HEK293 (cell line): ENCODE data around the gene COL18A1.

ENCODE experiments used
- CTCF ChIA-PET: fragments of 350-600 bp; formaldehyde crosslinking; extraction: SDS; loops from one replicate; lab custom pipeline; 2021; ENCODE audit warnings: antibody characterized with exemption; lab: Yijun Ruan, JAX
- POLR2A ChIA-PET: fragments of 300-600 bp; formaldehyde crosslinking; extraction: SDS; loops from one replicate; lab custom pipeline; 2020; ENCODE audit warnings: antibody characterized with exemption, inconsistent platforms; lab: Yijun Ruan, JAX
- H3K27ac ChIP-seq: fragments of 200-500 bp; sonication (Bioruptor generic); 2 replicates; pipeline ENCODE4 v1.5.1; 2014; ENCODE audit warnings: low read depth, low read length, control low read depth, inconsistent platforms; ENCODE audit errors: extremely low read depth
- H3K36me3 ChIP-seq, 2 experiments: fragments of 200-500 bp in 1 of 2; sonication (Bioruptor generic) in 1 of 2; 1 replicate in 1 of 2; 2 replicates in 1 of 2; pipeline ENCODE4 v1.5.1; 2014 to 2017; ENCODE audit warnings: inconsistent platforms in 2 of 2, low read length in 2 of 2; ENCODE audit not compliant: control insufficient read depth in 2 of 2, insufficient read depth in 1 of 2
- H3K4me1 ChIP-seq: fragments of 200-500 bp; sonication (Bioruptor generic); 2 replicates; pipeline ENCODE4 v1.5.1; 2014; ENCODE audit warnings: mild to moderate bottlenecking, low read length, inconsistent platforms; ENCODE audit not compliant: control insufficient read depth, insufficient read depth
- H3K4me3 ChIP-seq: 2 replicates; pipeline ENCODE4 v1.5.1; 2011; ENCODE audit warnings: low read depth, mild to moderate bottlenecking, control low read depth, low read length, moderate library complexity
- H3K9me3 ChIP-seq: fragments of 200-500 bp; sonication (Bioruptor generic); 2 replicates; pipeline ENCODE4 v1.5.1; 2014; ENCODE audit warnings: low read depth, low read length, inconsistent platforms; ENCODE audit not compliant: control insufficient read depth, insufficient read depth
- GLIS2 ChIP-seq: fragments of 450-650 bp; formaldehyde crosslinking; IDR thresholded peaks from 2 replicates; pipeline ENCODE4 v1.5.1; 2016; ENCODE audit warnings: missing biosample characterization, missing genetic modification characterization
- SP2 ChIP-seq: fragments of 450-650 bp; formaldehyde crosslinking; IDR thresholded peaks from 2 replicates; pipeline ENCODE4 v1.5.1; 2016; ENCODE audit warnings: missing biosample characterization, missing genetic modification characterization
- TRIM28 ChIP-seq: IDR thresholded peaks from 2 replicates; pipeline ENCODE4 v1.6.1; 2011; ENCODE audit warnings: low read length, control low read depth, borderline replicate concordance
- ZBTB8A ChIP-seq: fragments of 450-650 bp; formaldehyde crosslinking; IDR thresholded peaks from 2 replicates; pipeline ENCODE4 v1.5.1; 2016; ENCODE audit warnings: missing biosample characterization, missing genetic modification characterization
- ZIC2 ChIP-seq: fragments of 450-650 bp; formaldehyde crosslinking; IDR thresholded peaks from 2 replicates; pipeline ENCODE4 v1.5.1; 2016; ENCODE audit warnings: missing biosample characterization, missing genetic modification characterization
- ZNF138 ChIP-seq: fragments of 450-650 bp; formaldehyde crosslinking; IDR thresholded peaks from 2 replicates; pipeline ENCODE4 v1.5.1; 2016; ENCODE audit warnings: missing biosample characterization, missing genetic modification characterization, borderline replicate concordance
- ZNF148 ChIP-seq: fragments of 450-650 bp; formaldehyde crosslinking; IDR thresholded peaks from 2 replicates; pipeline ENCODE4 v1.5.0; 2017; ENCODE audit warnings: missing biosample characterization, missing genetic modification characterization, borderline replicate concordance
- ZNF169 ChIP-seq: fragments of 450-650 bp; formaldehyde crosslinking; IDR thresholded peaks from 2 replicates; pipeline ENCODE4 v1.5.1; 2016; ENCODE audit warnings: missing biosample characterization, missing genetic modification characterization
- ZNF175 ChIP-seq: fragments of 450-650 bp; formaldehyde crosslinking; IDR thresholded peaks from 2 replicates; pipeline ENCODE4 v1.5.1; 2016; ENCODE audit warnings: missing biosample characterization, missing genetic modification characterization
- ZNF214 ChIP-seq: fragments of 450-650 bp; formaldehyde crosslinking; IDR thresholded peaks from 2 replicates; pipeline ENCODE4 v1.5.1; 2017; ENCODE audit warnings: missing biosample characterization, mild to moderate bottlenecking, missing genetic modification characterization, borderline replicate concordance
- ZNF239 ChIP-seq: fragments of 450-650 bp; formaldehyde crosslinking; IDR thresholded peaks from 2 replicates; pipeline ENCODE4 v1.5.1; 2016; ENCODE audit warnings: missing biosample characterization, missing genetic modification characterization
- ZNF341 ChIP-seq: fragments of 450-650 bp; formaldehyde crosslinking; IDR thresholded peaks from 2 replicates; pipeline ENCODE4; 2016; ENCODE audit warnings: low read depth, missing biosample characterization, missing genetic modification characterization
- ZNF394 ChIP-seq: fragments of 450-650 bp; formaldehyde crosslinking; IDR thresholded peaks from 2 replicates; pipeline ENCODE4 v1.5.1; 2016; ENCODE audit warnings: missing biosample characterization, missing genetic modification characterization, mild to moderate bottlenecking, moderate library complexity, borderline replicate concordance
- ZNF48 ChIP-seq: fragments of 450-650 bp; formaldehyde crosslinking; IDR thresholded peaks from 2 replicates; pipeline ENCODE4 v1.5.1; 2016; ENCODE audit warnings: missing biosample characterization, missing genetic modification characterization
- ZNF501 ChIP-seq: fragments of 450-650 bp; formaldehyde crosslinking; IDR thresholded peaks from 2 replicates; pipeline ENCODE4 v1.5.1; 2016; ENCODE audit warnings: missing biosample characterization, missing genetic modification characterization
- ZNF518A ChIP-seq: fragments of 450-650 bp; formaldehyde crosslinking; conservative IDR thresholded peaks from 2 replicates; pipeline ENCODE4 v1.5.1; 2016; ENCODE audit warnings: low read depth, missing biosample characterization, missing genetic modification characterization
- ZNF677 ChIP-seq: fragments of 450-650 bp; IDR thresholded peaks from 2 replicates; pipeline ENCODE4 v1.5.0; 2018; ENCODE audit warnings: missing biosample characterization, mild to moderate bottlenecking, missing genetic modification characterization, moderate library complexity
- ZNF785 ChIP-seq: fragments of 450-650 bp; formaldehyde crosslinking; IDR thresholded peaks from 2 replicates; pipeline ENCODE4 v1.5.1; 2016; ENCODE audit warnings: missing biosample characterization, missing genetic modification characterization
- ZNF791 ChIP-seq: fragments of 450-650 bp; formaldehyde crosslinking; IDR thresholded peaks from 2 replicates; pipeline ENCODE4 v1.5.1; 2016; ENCODE audit warnings: missing biosample characterization, missing genetic modification characterization
- ZNF837 ChIP-seq: fragments of 450-650 bp; formaldehyde crosslinking; IDR thresholded peaks from 2 replicates; pipeline ENCODE4 v1.5.1; 2016; ENCODE audit warnings: missing biosample characterization, missing genetic modification characterization

Gene COL18A1

DNA sequence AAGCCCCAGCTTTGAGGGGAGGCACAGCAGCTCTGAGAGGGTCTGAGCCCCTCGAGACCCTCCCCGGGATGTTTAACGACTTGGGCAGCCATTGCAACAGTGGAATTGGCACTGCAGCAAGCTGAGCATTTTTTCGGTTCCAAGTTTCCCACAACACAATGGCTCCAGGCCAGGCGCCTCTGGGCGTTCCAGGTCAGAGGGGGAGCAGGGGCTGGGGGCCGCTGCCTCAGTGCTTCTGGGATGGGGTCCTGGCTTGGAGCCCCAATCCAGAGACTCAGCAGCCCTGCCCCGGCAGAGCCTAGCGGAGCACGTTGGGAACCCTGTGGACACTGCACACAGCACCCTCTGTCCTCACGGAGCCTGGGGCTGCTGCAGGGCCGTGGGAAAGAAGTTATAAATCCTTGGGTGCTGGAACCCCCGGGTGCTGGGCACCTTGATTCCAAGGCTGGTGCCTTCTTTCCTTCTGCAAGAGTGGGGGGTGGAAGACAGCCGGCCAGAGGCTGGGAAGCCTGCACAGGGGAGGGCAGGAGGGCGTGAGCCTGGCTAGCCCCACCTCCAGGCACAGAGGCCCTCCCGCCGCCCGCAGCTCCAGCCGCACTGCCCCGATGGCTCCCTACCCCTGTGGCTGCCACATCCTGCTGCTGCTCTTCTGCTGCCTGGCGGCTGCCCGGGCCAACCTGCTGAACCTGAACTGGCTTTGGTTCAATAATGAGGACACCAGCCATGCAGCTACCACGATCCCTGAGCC lies 50.1 kb downstream of the COL18A1 start:
- ChIA-PET CTCF (interaction anchor here (0.6 to 0.8 kb wide), 3 partner anchors 14 to 317 kb away, joined by 3 read pairs; no protein-coding TSS in a partner anchor), POLR2A (no interaction called here)
- H3K4me3 ChIP-seq = no peak overlapping the region
- TF ChIP-seq ZNF394 (tag by site-specific recombination) (no peak), SP2 (tag by site-specific recombination) (peak; percentile 32), GLIS2 (peak; percentile 29; the same call in 1 of the 2 replicates), ZIC2 (peak; percentile 68; the same call in 1 of the 2 replicates)
- no peak overlapping the region for H3K27ac ChIP-seq
- peaks cover 0 to 7% of the 10 kb centered on the region in 2 experiments; a peak in 1 of 3 replicates for H3K36me3 ChIP-seq
- H3K9me3 ChIP-seq = no peaks in the 10 kb centered on the region
- no peaks in the 10 kb centered on the region for H3K4me1 ChIP-seq

GRCh38 chr21:45455674-45456583 lies 51.0 kb downstream of the COL18A1 start:
- CTCF ChIA-PET = interaction anchor here (0.6 to 0.8 kb wide), 3 partner anchors 15 to 163 kb away, joined by 3 read pairs; no protein-coding TSS in a partner anchor
- TF ChIP-seq ZIC2 (0 out of 2 replicates have a peak, but pooled peaks have one; percentile 6), ZNF677 (tag by site-specific recombination) (no peak)
- TF ChIP-seq, all 188 proteins: peak for 1
- H3K27ac ChIP-seq = no peak overlapping the region
- H3K4me1 ChIP-seq = no peaks in the 10 kb centered on the region
- H3K36me3 ChIP-seq = peaks cover 0 to 10% of the 10 kb centered on the region in 2 experiments; a peak in 1 of 3 replicates
- no peak overlapping the region for H3K4me3 ChIP-seq
- POLR2A ChIA-PET = no interaction called here
- H3K9me3 ChIP-seq = no peaks in the 10 kb centered on the region

- Histone ChIP-seq H3K4me3 (no peak overlapping the region), H3K27ac (no peak overlapping the region), H3K9me3 (no peaks in the 10 kb centered on the region), H3K4me1 (no peaks in the 10 kb centered on the region), H3K36me3 (peaks cover 0 to 10% of the 10 kb centered on the region in 2 experiments; a peak in 1 of 3 replicates)
- CTCF ChIA-PET = no interaction called here
- no peak for TF ChIP-seq ZNF138 (tag by site-specific recombination)
- TF ChIP-seq ZNF175 (tag by site-specific recombination) = no peak
- no peak for TF ChIP-seq ZBTB8A (tag by site-specific recombination)
- TF ChIP-seq ZNF791 (tag by site-specific recombination) = no peak
- TF ChIP-seq ZNF148 = no peak
- TF ChIP-seq ZNF239 = no peak
- TF ChIP-seq ZNF341 (tag by site-specific recombination) = no peak
- no peak for TF ChIP-seq ZNF837 (tag by site-specific recombination)
- no peak for TF ChIP-seq ZNF501 (tag by site-specific recombination)
- TF ChIP-seq ZNF48 (tag by site-specific recombination) = no peak
- TF ChIP-seq ZNF394 (tag by site-specific recombination) = no peak
- TF ChIP-seq ZNF785 (tag by site-specific recombination) = no peak
- no peak for TF ChIP-seq ZNF518A (tag by site-specific recombination)
- no peak for TF ChIP-seq ZNF214 (tag by site-specific recombination)
- no peak for TF ChIP-seq TRIM28
- TF ChIP-seq ZNF169 (tag by site-specific recombination) = no peak
- POLR2A ChIA-PET = no interaction called here
Observed at GRCh38 chr21:45456584-45457160, 51.7 kb downstream of the COL18A1 start.
